ENCODE results near the gene GRN.
"Not testable (repeated sequence)": the region's sequence is repeated elsewhere in the genome, so short reads cannot be mapped to it uniquely, and the experiment has no call there.

The GRN gene

GRCh38 chr17:44362459-44362948 lies 17.4 kb downstream of the GRN start:
- DNase-seq, result no peak

GRCh38 chr17:44362949-44363612 lies 18.0 kb downstream of the GRN start:
- no peak for DNase-seq

GRCh38 chr17:44363613-44364159 lies 18.6 kb downstream of the GRN start, which contains the start of gene FAM171A2:
TSS of gene FAM171A2 (minus strand) at chr17:44363853. CDS start at chr17:44363714, 139 bp downstream.
- peak; percentile 71 for DNase-seq

- DNase-seq, result not testable (repeated sequence)
Measured at GRCh38 chr17:44365051-44365450, 19.9 kb downstream of the GRN start.

- no peak for DNase-seq
Measured at GRCh38 chr17:44367231-44367979, 22.3 kb downstream of the GRN start.

- not testable (repeated sequence) for DNase-seq
Measured at GRCh38 chr17:44368391-44369243, 23.5 kb downstream of the GRN start.

GRCh38 chr17:44369414-44370023 lies 24.4 kb downstream of the GRN start:
- peak; percentile 18 for DNase-seq

GRCh38 chr17:44372036-44372435 lies 26.9 kb downstream of the GRN start:
- no peak for DNase-seq

- DNase-seq, result no peak
Measured at GRCh38 chr17:44374306-44375195, 29.4 kb downstream of the GRN start.

GRCh38 chr17:44375196-44376017 lies 30.3 kb downstream of the GRN start:
- DNase-seq, result no peak

- no peak for DNase-seq
Measured at GRCh38 chr17:44376124-44376523, 31.0 kb downstream of the GRN start.

GRCh38 chr17:44376779-44377178 lies 31.7 kb downstream of the GRN start:
- DNase-seq, result no peak

- no peak for DNase-seq
Measured at GRCh38 chr17:44378171-44378705, 33.1 kb downstream of the GRN start.

- no peak for DNase-seq
Measured at GRCh38 chr17:44379887-44380286, 34.8 kb downstream of the GRN start.

GRCh38 chr17:44380767-44381166 lies 35.7 kb downstream of the GRN start:
- no peak for DNase-seq

- no peak for DNase-seq
Measured at GRCh38 chr17:44381810-44382305, 36.8 kb downstream of the GRN start.

- no peak for DNase-seq
Measured at GRCh38 chr17:44382917-44383316, 37.8 kb downstream of the GRN start.

- no peak for DNase-seq
Measured at GRCh38 chr17:44383363-44383762, 38.3 kb downstream of the GRN start.

- no peak for DNase-seq
Measured at GRCh38 chr17:44383861-44384260, 38.8 kb downstream of the GRN start.

- DNase-seq, result no peak
Measured at GRCh38 chr17:44384281-44384822, 39.2 kb downstream of the GRN start.
